Epidermal melanocyte (primary cell): ENCODE measurements around the gene ANP32D.
"Not testable (repeated sequence)": the region's sequence is repeated elsewhere in the genome, so short reads cannot be mapped to it uniquely, and the experiment has no call there.

Experiments
- DNase-seq: peaks from one replicate; pipeline ENCODE4 v3.0.0; 2011; ENCODE audit warnings: low spot score; ENCODE audit not compliant: insufficient read length

The ANP32D gene

DNA sequence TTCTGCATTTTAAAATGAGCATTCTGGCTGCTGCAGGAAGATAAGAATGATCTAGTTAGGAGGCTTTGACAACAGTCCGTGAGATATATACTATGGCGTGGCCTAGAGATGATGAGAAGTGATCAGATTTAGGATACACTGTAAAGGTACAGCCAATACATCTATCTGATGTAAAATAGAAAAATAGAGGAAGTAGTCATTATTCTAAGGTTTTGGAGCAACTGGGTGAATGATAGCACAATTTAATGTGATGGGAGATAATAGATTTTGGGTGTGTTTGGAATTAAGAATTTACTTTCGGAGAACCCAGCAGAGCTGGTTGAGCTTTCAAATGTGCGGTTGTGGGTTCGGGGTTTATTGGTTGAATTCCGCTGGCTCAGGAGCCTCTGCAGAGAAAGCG, at the start of gene ANP32D:
ANP32D (plus strand) TSS at position 301 of the 400 bp plus-strand sequence. CDS start 106 bp downstream, outside the sequence.
- no peak for DNase-seq

DNA sequence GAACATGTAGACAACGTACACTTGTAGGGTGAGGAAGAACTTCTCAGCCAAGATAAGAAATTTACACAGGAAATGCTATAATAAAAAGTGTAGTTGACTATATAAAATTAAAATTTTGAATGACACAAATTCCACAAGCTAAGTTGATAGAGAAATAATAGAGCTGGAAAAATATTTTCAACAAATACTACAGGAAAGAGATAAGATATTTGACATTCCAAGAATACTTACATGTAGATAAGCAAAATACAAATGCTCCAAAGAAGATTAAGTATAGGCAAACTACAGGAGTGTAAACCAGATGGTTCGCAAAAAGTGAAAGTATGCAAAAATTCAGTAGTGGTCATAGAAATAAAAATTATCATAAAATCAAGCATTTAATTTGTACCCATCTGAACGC, 49.2 kb upstream of the ANP32D start:
- DNase-seq = no peak

- DNase-seq = no peak
These were observed 47.7 kb upstream of the ANP32D start for GRCh38 chr12:48424644-48425043.

GRCh38 chr12:48434016-48434415, 38.3 kb upstream of the ANP32D start:
- not testable (repeated sequence) for DNase-seq

GRCh38 chr12:48441069-48441468, 31.3 kb upstream of the ANP32D start:
- DNase-seq = no peak

GRCh38 chr12:48442179-48442847, 30.0 kb upstream of the ANP32D start:
- DNase-seq = no peak

DNA sequence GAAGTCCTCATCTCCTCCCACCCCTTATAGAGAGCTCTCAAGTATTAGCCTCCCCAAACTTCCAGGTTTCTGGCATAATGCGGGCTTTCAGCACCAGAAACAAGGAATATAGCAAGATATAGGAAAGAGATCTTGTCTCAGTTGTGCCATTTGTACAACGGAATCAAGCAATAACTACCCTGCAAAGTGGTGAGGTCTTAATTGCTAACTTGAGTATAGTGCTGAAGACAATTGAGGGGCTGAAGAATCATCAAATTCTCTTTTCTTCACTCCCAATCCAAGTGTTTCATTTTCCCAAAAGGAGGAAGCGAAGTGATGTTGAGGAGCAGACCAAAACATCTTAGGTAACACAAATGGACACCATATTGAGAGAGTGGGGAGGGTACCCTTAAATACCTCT, 26.8 kb upstream of the ANP32D start:
- no peak for DNase-seq

GRCh38 chr12:48446161-48446776, 26.1 kb upstream of the ANP32D start:
- DNase-seq = no peak

- no peak for DNase-seq
These were observed 24.6 kb upstream of the ANP32D start for GRCh38 chr12:48447755-48448154.

DNA sequence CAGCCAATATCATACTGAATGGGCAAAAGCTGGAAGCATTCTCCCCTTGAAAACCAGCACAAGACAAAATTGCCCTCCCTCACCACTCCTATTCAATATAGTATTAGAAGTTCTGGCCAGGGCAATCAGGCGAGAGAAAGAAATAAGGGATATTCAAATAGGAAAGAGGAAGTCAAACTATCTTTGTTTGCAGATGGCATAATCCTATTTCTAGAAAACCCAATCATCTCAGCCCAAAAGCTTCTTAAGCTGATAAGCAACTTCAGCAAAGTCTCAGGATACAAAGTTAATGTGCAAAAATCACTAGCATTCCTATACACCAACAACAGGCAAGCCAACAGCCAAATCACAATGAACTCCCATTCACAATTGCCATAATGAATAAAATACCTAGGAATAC, 21.0 kb upstream of the ANP32D start:
- no peak for DNase-seq

GRCh38 chr12:48452961-48453360, 19.4 kb upstream of the ANP32D start:
- not testable (repeated sequence) for DNase-seq

- no peak for DNase-seq
These were observed 17.7 kb upstream of the ANP32D start for GRCh38 chr12:48454667-48455066.

GRCh38 chr12:48455116-48455515, 17.2 kb upstream of the ANP32D start:
- no peak for DNase-seq

DNA sequence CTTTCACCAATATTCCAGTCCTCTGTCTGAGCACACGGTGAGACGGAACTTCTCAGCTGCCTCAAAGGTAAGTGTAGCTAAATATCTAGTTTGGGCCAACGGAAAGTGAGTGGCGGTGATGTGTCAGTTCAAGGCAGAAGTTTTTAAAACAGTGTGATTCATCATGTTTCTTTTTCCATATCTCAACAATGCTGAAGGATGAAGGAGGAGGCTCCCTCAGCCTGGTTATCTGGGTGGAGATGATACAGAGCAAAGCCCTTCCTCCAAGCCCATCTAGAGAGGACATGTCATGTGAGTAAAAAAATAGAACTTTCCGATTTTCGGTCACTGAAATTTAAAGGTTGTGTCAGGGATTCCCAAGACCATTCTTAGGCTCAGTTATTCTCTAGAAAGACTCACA, 13.1 kb upstream of the ANP32D start:
- no peak for DNase-seq

GRCh38 chr12:48469027-48469426, 3.3 kb upstream of the ANP32D start:
- not testable (repeated sequence) for DNase-seq

- DNase-seq = no peak
These were observed 702 bp downstream of the ANP32D start for GRCh38 chr12:48473061-48473460.

DNA sequence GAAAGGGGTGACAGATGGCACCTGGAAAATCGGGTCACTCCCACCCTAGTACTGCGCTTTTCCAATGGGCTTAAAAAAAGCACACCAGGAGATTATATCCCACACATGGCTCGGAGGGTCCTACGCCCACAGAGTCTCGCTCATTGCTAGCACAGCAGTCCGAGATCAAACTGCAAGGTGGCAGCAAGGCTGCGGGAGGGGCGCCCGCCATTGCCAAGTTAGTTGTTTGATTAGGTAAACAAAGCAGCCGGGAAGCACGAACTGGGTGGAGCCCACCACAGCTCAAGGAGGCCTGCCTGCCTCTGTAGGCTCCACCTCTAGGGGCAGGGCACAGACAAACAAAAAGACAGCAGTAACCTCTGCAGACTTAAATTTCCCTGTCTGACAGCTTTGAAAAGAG, 2.1 kb downstream of the ANP32D start:
- not testable (repeated sequence) for DNase-seq

- DNase-seq = no peak
These were observed 9.8 kb downstream of the ANP32D start, which contains the start of gene C12orf54 for GRCh38 chr12:48482198-48482597. C12orf54 (plus strand) TSS chr12:48482498; CDS start chr12:48483297, 799 bp downstream.

DNA sequence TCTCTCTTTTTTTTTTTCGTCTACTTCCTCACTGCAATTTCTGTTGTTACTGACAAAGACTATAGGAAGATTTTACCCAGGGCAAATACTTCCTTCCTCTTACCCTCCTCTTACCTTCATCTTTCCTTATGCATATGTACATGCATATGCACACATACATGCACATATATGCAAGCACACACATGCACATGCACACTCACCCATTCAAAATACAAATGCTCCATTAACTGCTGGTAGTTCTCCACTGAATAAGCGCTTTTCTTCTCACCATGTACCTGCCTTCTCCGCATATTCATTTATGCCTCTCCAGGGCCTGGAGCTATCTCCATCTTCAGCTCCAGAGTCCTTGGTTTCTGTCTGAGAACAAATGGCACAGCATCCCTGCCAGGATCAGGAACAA, 10.6 kb downstream of the ANP32D start:
- DNase-seq = no peak

GRCh38 chr12:48486261-48486660, 13.9 kb downstream of the ANP32D start:
- no peak for DNase-seq

DNA sequence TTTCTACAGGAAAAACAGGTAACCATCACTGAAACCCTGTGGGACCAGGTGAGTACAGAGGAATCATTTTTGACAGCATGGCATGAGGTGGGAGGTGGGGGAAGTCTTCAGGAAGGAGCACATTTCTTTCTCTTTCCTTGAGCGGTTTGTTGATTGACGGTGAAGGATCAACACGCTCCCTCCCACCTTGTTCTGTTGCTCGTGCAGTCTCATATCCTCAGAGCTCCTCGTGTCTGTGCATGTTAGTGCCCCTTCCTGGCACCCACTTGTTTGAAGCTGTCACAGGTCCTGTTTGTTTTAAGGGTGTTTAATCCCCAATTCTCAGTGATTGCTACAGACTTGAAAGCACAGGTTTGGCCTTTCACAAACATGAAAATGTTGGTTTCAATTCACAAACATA, 14.3 kb downstream of the ANP32D start:
- no peak for DNase-seq

- DNase-seq = no peak
These were observed 16.7 kb downstream of the ANP32D start for GRCh38 chr12:48489012-48489411.

- not testable (repeated sequence) for DNase-seq
These were observed 17.1 kb downstream of the ANP32D start for GRCh38 chr12:48489456-48489855.
